NT2/D1 (cell line): Measurements from ENCODE around the gene GPS1.

ENCODE experiments used
- SUZ12 ChIP-seq: IDR thresholded peaks from 2 replicates; pipeline ENCODE4 v1.6.1; 2011; ENCODE audit not compliant: insufficient read length, insufficient read depth; ENCODE audit errors: extremely low read depth
- YY1 ChIP-seq: IDR thresholded peaks from 2 replicates; pipeline ENCODE4 v1.6.1; 2011; ENCODE audit not compliant: insufficient read length, insufficient read depth
- ZNF274 ChIP-seq: IDR thresholded peaks from 2 replicates; pipeline ENCODE4 v1.6.1; 2011; ENCODE audit warnings: mild to moderate bottlenecking, low read depth, low read length

GRCh38 chr17:82045936-82046484 is 5.7 kb upstream of the GPS1 start:
- TF ChIP-seq YY1, result no peak
- TF ChIP-seq SUZ12, result no peak
- no peak for TF ChIP-seq ZNF274
